ENCODE data around the gene KLC1. TPM values are rescaled to one million over a fixed set of nuclear protein-coding genes. Genes with fewer than 3 reads are reported as not detected.

The KLC1 gene
- total RNA-seq, 1 donor from 2014 or later: 975 TPM

DNA sequence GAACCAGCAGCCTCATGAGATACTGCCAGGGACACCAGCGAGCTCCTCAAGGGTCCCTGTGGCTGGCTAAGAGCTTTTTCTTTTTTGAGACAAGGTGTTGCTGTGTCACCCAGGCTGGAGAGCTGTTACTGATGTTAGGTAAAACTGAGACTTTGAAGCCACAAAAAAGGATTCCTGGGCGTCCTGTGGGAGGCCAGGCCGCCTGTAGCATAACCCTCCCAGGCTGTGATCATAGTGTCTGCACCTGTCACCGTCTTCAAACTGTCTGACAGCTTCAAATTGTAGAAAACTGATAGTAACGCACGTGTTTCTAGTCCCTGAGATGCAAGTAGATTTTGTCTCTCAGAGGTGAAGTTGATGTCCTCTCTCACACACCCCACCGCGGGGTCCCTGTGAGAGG, 90.7 kb downstream of the KLC1 start:
- peaks cover 28% of the 10 kb centered on the region for H3K4me1 Mint-ChIP-seq (ENCODE audit: low read depth, unreplicated experiment)
- H3K4me3 Mint-ChIP-seq (ENCODE audit: unreplicated experiment): peak overlapping the region; percentile 17
- TF ChIP-seq CTCF (IDR thresholded peaks at IDR 0.05; ENCODE audit: partially characterized antibody, unreplicated experiment): no peak
- H3K27ac Mint-ChIP-seq (ENCODE audit: unreplicated experiment): no peak overlapping the region
- DNase-seq: no peak
- peaks cover 11% of the 10 kb centered on the region for H3K27me3 Mint-ChIP-seq (ENCODE audit: unreplicated experiment)
- peaks cover 9% of the 10 kb centered on the region for H3K36me3 Mint-ChIP-seq (ENCODE audit: unreplicated experiment)
- peaks cover 12% of the 10 kb centered on the region for H3K9me3 Mint-ChIP-seq (ENCODE audit: unreplicated experiment)

DNA sequence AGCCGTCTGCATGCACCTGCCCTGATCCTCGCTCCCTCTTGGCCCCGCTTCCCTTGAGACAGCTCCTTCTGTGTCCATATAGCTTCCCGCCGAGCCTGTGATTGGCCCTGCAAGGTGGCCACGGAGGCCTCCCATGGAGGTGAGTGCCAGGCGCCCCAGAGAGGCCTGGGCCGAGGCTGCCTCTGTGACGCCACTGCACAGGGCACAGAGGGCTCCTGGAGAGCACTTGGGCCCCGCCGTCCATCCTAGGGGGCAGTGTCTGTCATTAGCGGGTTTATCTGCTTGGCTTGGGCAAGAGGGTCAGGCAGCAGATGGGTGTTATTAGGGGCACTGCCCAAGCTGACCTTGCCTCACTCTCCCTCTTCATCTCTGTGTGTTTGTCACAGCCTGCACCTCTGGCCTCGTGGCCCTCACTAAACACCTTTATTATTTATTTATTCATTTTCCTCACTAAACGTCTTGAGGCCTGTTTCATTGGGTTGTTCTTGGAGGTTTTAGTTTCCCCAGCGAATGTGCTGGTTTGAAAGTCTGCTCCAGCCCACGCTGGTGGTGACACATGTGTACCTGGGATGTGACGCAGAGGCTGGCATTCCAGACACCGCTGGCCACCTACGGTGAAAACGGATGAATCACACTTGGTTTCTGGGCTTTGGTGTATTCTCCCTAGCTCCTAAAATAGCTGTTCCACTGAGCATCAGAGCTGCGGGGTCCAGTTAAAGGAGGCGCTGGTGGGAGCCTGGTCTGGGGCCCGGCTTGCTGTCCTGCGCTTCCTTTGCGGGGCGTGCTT, 92.5 kb downstream of the KLC1 start:
- peaks cover 9% of the 10 kb centered on the region for H3K36me3 Mint-ChIP-seq (ENCODE audit: unreplicated experiment)
- H3K27ac Mint-ChIP-seq (ENCODE audit: unreplicated experiment): no peak overlapping the region
- DNase-seq: no peak
- H3K27me3 Mint-ChIP-seq (ENCODE audit: unreplicated experiment): peaks cover 9% of the 10 kb centered on the region
- H3K9me3 Mint-ChIP-seq (ENCODE audit: unreplicated experiment): peaks cover 9% of the 10 kb centered on the region
- TF ChIP-seq CTCF (IDR thresholded peaks at IDR 0.05; ENCODE audit: partially characterized antibody, unreplicated experiment): no peak
- H3K4me1 Mint-ChIP-seq (ENCODE audit: low read depth, unreplicated experiment): peaks cover 28% of the 10 kb centered on the region
- H3K4me3 Mint-ChIP-seq (ENCODE audit: unreplicated experiment): no peak overlapping the region

DNA sequence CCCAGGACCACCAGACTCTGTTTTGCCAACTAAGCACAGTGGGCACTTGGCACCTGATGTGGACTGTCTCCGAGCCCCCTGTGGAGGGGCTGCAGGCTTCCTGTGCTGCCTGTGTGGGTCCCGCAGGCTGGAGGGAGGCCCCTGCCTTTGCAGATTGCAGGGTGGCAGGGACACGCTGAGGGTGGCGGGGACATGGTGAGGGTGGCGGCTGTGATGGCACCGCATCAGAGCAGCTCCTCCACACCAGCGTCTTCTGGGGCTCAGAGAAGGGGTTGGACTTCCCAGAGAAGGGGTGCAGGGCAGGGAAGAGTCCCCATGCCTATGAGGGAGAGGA, 94.7 kb downstream of the KLC1 start:
- Mint-ChIP-seq H3K4me3 (ENCODE audit: unreplicated experiment) (no peak overlapping the region), H3K9me3 (ENCODE audit: unreplicated experiment) (peaks cover 5% of the 10 kb centered on the region), H3K27me3 (ENCODE audit: unreplicated experiment) (peaks cover 2% of the 10 kb centered on the region), H3K27ac (ENCODE audit: unreplicated experiment) (no peak overlapping the region), H3K4me1 (ENCODE audit: low read depth, unreplicated experiment) (peaks cover 16% of the 10 kb centered on the region), H3K36me3 (ENCODE audit: unreplicated experiment) (peaks cover 3% of the 10 kb centered on the region)
- DNase-seq: no peak
- no peak for TF ChIP-seq CTCF (IDR thresholded peaks at IDR 0.05; ENCODE audit: partially characterized antibody, unreplicated experiment)

DNA sequence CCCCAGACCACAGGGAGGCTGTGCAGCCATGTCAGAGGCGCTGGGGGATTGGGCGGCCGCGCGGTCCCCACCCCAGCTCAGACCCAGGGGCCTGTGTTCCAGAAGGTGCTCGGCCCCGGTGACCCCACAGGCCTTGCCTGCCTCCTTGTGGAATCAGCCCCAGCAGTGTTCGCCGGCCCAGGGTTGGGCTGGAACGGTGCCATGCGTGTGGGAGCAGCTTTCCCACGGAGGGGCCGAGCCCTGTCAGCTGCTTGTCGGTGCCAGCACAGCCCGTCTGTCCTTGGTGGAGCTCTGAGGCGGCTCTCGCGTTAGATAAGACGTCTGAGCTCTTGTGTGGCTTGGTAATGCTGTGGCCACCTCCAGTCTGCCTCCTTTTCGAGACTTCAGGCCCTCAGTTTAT, 95.1 kb downstream of the KLC1 start:
- H3K27ac Mint-ChIP-seq (ENCODE audit: unreplicated experiment): no peak overlapping the region
- no peak for DNase-seq
- H3K4me1 Mint-ChIP-seq (ENCODE audit: low read depth, unreplicated experiment): peaks cover 14% of the 10 kb centered on the region
- TF ChIP-seq CTCF (IDR thresholded peaks at IDR 0.05; ENCODE audit: partially characterized antibody, unreplicated experiment): no peak
- no peak overlapping the region for H3K4me3 Mint-ChIP-seq (ENCODE audit: unreplicated experiment)
- peaks cover 3% of the 10 kb centered on the region for H3K36me3 Mint-ChIP-seq (ENCODE audit: unreplicated experiment)
- H3K27me3 Mint-ChIP-seq (ENCODE audit: unreplicated experiment): peaks cover 2% of the 10 kb centered on the region
- peaks cover 5% of the 10 kb centered on the region for H3K9me3 Mint-ChIP-seq (ENCODE audit: unreplicated experiment)

DNA sequence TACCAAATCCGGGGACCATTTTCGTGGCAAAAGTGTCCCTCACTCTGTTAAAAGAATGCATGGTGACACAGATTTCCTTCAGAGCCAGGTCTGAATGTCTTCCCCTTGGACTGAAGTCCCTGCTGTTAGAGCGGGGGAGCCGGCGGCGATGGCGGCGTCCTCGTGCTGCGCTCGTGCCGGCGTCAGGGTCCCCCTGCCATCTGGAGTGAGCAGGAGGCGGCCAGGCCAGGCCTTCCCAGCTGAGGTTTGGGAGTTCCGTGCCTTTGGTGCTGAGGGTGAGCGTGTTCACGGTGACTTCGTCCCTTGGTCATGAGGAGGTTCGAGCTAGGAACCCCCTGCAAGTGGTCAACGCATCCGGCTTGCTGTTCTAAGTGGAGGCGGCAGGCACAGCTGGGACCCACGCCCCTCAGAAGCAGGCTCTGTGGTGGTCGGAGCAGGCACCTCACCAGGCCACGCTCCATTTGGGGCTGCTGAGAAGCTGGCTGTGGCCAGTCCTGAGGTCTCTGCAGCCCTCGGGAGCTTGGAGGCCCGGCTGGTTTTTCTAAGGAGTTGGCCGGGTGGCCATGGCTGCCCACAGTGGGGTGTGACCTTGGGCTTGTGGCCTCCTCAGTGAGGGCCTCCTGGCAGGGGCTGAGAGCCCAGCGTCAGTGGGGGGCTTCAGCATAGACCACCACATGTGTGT, 96.1 kb downstream of the KLC1 start:
- no peak for TF ChIP-seq CTCF (IDR thresholded peaks at IDR 0.05; ENCODE audit: partially characterized antibody, unreplicated experiment)
- H3K4me3 Mint-ChIP-seq (ENCODE audit: unreplicated experiment): no peak overlapping the region
- peaks cover 1% of the 10 kb centered on the region for H3K9me3 Mint-ChIP-seq (ENCODE audit: unreplicated experiment)
- H3K4me1 Mint-ChIP-seq (ENCODE audit: low read depth, unreplicated experiment): peaks cover 10% of the 10 kb centered on the region
- DNase-seq: no peak
- H3K27ac Mint-ChIP-seq (ENCODE audit: unreplicated experiment): no peak overlapping the region
- peaks cover 3% of the 10 kb centered on the region for H3K36me3 Mint-ChIP-seq (ENCODE audit: unreplicated experiment)
- H3K27me3 Mint-ChIP-seq (ENCODE audit: unreplicated experiment): peaks cover 2% of the 10 kb centered on the region

Data from glutamatergic neuron (in vitro differentiated cells).